MG63 (cell line): ENCODE results near the gene RNGTT. TPM values are rescaled to one million over a fixed set of nuclear protein-coding genes. Genes with fewer than 3 reads are reported as not detected.

Experiments used
- DNase-seq: peaks from one replicate; pipeline ENCODE4 v3.0.0-alpha.2; 2020
- H3K27me3 ChIP-seq: fragments of 250-450 bp; sonication (Bioruptor Pico); 2 replicates; pipeline ENCODE4 v1.5.1; 2020; ENCODE audit warnings: mild to moderate bottlenecking, moderate library complexity
- H3K36me3 ChIP-seq: fragments of 250-450 bp; sonication (Bioruptor Pico); 2 replicates; pipeline ENCODE4 v1.5.1; 2020; ENCODE audit warnings: mild to moderate bottlenecking, moderate library complexity
- H3K4me3 ChIP-seq: fragments of 250-450 bp; sonication (Bioruptor Pico); 2 replicates; pipeline ENCODE4 v1.5.1; 2020; ENCODE audit warnings: mild to moderate bottlenecking, moderate library complexity
- H3K9me3 ChIP-seq: fragments of 250-450 bp; sonication (Bioruptor Pico); 2 replicates; pipeline ENCODE4 v1.5.1; 2020; ENCODE audit warnings: mild to moderate bottlenecking, moderate library complexity
- total RNA-seq: library from RNA; depleted of rRNA; stranded (reverse); fragments of >200 nt; shearing (Covaris generic); gene quantifications from 2 replicates; pipeline ENCODE4 v1.2.3, GENCODE V29; 2014; ENCODE audit warnings: low replicate concordance

Gene RNGTT
- total RNA-seq, 1 experiment from 2014 or later, result 28.4 TPM

GRCh38 chr6:88651400-88651799, 312.0 kb downstream of the RNGTT start:
- no peaks in the 10 kb centered on the region for H3K36me3 ChIP-seq
- H3K9me3 ChIP-seq, result no peaks in the 10 kb centered on the region
- no peak for DNase-seq
- no peaks in the 10 kb centered on the region for H3K27me3 ChIP-seq
- H3K4me3 ChIP-seq, result no peak overlapping the region

GRCh38 chr6:88650979-88651378, 312.4 kb downstream of the RNGTT start:
- no peaks in the 10 kb centered on the region for H3K9me3 ChIP-seq
- no peak for DNase-seq
- H3K4me3 ChIP-seq, result no peak overlapping the region
- H3K27me3 ChIP-seq, result no peaks in the 10 kb centered on the region
- H3K36me3 ChIP-seq, result no peaks in the 10 kb centered on the region

- Histone ChIP-seq H3K36me3 (no peaks in the 10 kb centered on the region), H3K9me3 (no peaks in the 10 kb centered on the region), H3K27me3 (no peaks in the 10 kb centered on the region), H3K4me3 (no peak overlapping the region)
- no peak for DNase-seq
These were observed 313.3 kb downstream of the RNGTT start for GRCh38 chr6:88650029-88650619.

- H3K27me3 ChIP-seq, result no peaks in the 10 kb centered on the region
- no peaks in the 10 kb centered on the region for H3K36me3 ChIP-seq
- DNase-seq, result no peak
- no peak overlapping the region for H3K4me3 ChIP-seq
- H3K9me3 ChIP-seq, result no peaks in the 10 kb centered on the region
These were observed 322.1 kb downstream of the RNGTT start for GRCh38 chr6:88641178-88641903.

- H3K9me3 ChIP-seq, result no peaks in the 10 kb centered on the region
- H3K27me3 ChIP-seq, result no peaks in the 10 kb centered on the region
- DNase-seq, result no peak
- H3K36me3 ChIP-seq, result no peaks in the 10 kb centered on the region
- H3K4me3 ChIP-seq, result no peak overlapping the region
These were observed 325.5 kb downstream of the RNGTT start for GRCh38 chr6:88637761-88638545.

- no peaks in the 10 kb centered on the region for H3K9me3 ChIP-seq
- H3K4me3 ChIP-seq, result no peak overlapping the region
- H3K27me3 ChIP-seq, result no peaks in the 10 kb centered on the region
- no peak for DNase-seq
- H3K36me3 ChIP-seq, result no peaks in the 10 kb centered on the region
These were observed 326.5 kb downstream of the RNGTT start for GRCh38 chr6:88636871-88637270.

GRCh38 chr6:88633782-88634181, 329.6 kb downstream of the RNGTT start:
- H3K9me3 ChIP-seq, result no peaks in the 10 kb centered on the region
- no peak overlapping the region for H3K4me3 ChIP-seq
- H3K36me3 ChIP-seq, result no peaks in the 10 kb centered on the region
- no peak for DNase-seq
- H3K27me3 ChIP-seq, result no peaks in the 10 kb centered on the region

- DNase-seq, result no peak
- Histone ChIP-seq H3K27me3 (no peaks in the 10 kb centered on the region), H3K4me3 (no peak overlapping the region), H3K9me3 (no peaks in the 10 kb centered on the region), H3K36me3 (no peaks in the 10 kb centered on the region)
These were observed 331.6 kb downstream of the RNGTT start for GRCh38 chr6:88631830-88632229.

GRCh38 chr6:88629838-88630494, 333.5 kb downstream of the RNGTT start:
- Histone ChIP-seq H3K27me3 (no peaks in the 10 kb centered on the region), H3K36me3 (no peaks in the 10 kb centered on the region), H3K4me3 (no peak overlapping the region), H3K9me3 (no peaks in the 10 kb centered on the region)
- no peak for DNase-seq

GRCh38 chr6:88626460-88626859, 337.0 kb downstream of the RNGTT start:
- H3K27me3 ChIP-seq, result no peaks in the 10 kb centered on the region
- DNase-seq, result no peak
- no peak overlapping the region for H3K4me3 ChIP-seq
- no peaks in the 10 kb centered on the region for H3K36me3 ChIP-seq
- no peaks in the 10 kb centered on the region for H3K9me3 ChIP-seq

- no peaks in the 10 kb centered on the region for H3K27me3 ChIP-seq
- H3K4me3 ChIP-seq, result no peak overlapping the region
- no peak for DNase-seq
- no peaks in the 10 kb centered on the region for H3K9me3 ChIP-seq
- no peaks in the 10 kb centered on the region for H3K36me3 ChIP-seq
These were observed 339.9 kb downstream of the RNGTT start for GRCh38 chr6:88623531-88623930.

- no peaks in the 10 kb centered on the region for H3K36me3 ChIP-seq
- no peaks in the 10 kb centered on the region for H3K27me3 ChIP-seq
- no peaks in the 10 kb centered on the region for H3K9me3 ChIP-seq
- no peak overlapping the region for H3K4me3 ChIP-seq
- no peak for DNase-seq
These were observed 343.5 kb downstream of the RNGTT start for GRCh38 chr6:88619951-88620350.

GRCh38 chr6:88616380-88616779, 347.0 kb downstream of the RNGTT start:
- H3K4me3 ChIP-seq, result no peak overlapping the region
- H3K36me3 ChIP-seq, result peaks cover 9% of the 10 kb centered on the region; the same call in 1 of the 2 replicates
- H3K27me3 ChIP-seq, result no peaks in the 10 kb centered on the region

GRCh38 chr6:88614316-88614877, 349.0 kb downstream of the RNGTT start:
- H3K27me3 ChIP-seq, result no peaks in the 10 kb centered on the region
- H3K4me3 ChIP-seq, result no peak overlapping the region
- H3K36me3 ChIP-seq, result peaks cover 11% of the 10 kb centered on the region; the same call in 1 of the 2 replicates
- no peaks in the 10 kb centered on the region for H3K9me3 ChIP-seq
- DNase-seq, result no peak

More at GRCh38 chr6:88616380-88616779, 347.0 kb downstream of the RNGTT start:
- no peaks in the 10 kb centered on the region for H3K9me3 ChIP-seq
- DNase-seq, result no peak

- Histone ChIP-seq H3K9me3 (no peaks in the 10 kb centered on the region), H3K4me3 (no peak overlapping the region), H3K36me3 (peaks cover 11% of the 10 kb centered on the region; the same call in 1 of the 2 replicates), H3K27me3 (no peaks in the 10 kb centered on the region)
- no peak for DNase-seq
These were observed 350.8 kb downstream of the RNGTT start for GRCh38 chr6:88612631-88613030.

- no peak for DNase-seq
- no peak overlapping the region for H3K4me3 ChIP-seq
- peaks cover 11% of the 10 kb centered on the region; the same call in 1 of the 2 replicates for H3K36me3 ChIP-seq
- no peaks in the 10 kb centered on the region for H3K27me3 ChIP-seq
- no peaks in the 10 kb centered on the region for H3K9me3 ChIP-seq
These were observed 351.7 kb downstream of the RNGTT start for GRCh38 chr6:88611721-88612120.

- peaks cover 11% of the 10 kb centered on the region; the same call in 1 of the 2 replicates for H3K36me3 ChIP-seq
- H3K4me3 ChIP-seq, result no peak overlapping the region
- no peaks in the 10 kb centered on the region for H3K27me3 ChIP-seq
- H3K9me3 ChIP-seq, result no peaks in the 10 kb centered on the region
- no peak for DNase-seq
These were observed 353.4 kb downstream of the RNGTT start for GRCh38 chr6:88609983-88610382.
